Keratinocyte (primary cell): ENCODE data around the gene MRPS21. TPM values are rescaled to one million over a fixed set of nuclear protein-coding genes. Genes with fewer than 3 reads are reported as not detected.
"Not testable (repeated sequence)": the region's sequence is repeated elsewhere in the genome, so short reads cannot be mapped to it uniquely, and the experiment has no call there.

ENCODE experiments used
- DNase-seq: peaks from one replicate; pipeline ENCODE4 v3.0.0-alpha.2; 2011; ENCODE audit warnings: low read depth, missing footprints, low spot score
- FAIRE-seq: peaks from 2 replicates; lab custom pipeline; 2011; peaks lifted over from hg19 to GRCh38; lab: Jason Lieb, UNC
- H2AFZ ChIP-seq: 2 replicates; pipeline ENCODE4 v1.6.0; 2012; ENCODE audit warnings: low read length, control low read depth, inconsistent platforms; ENCODE audit not compliant: control insufficient read depth
- H3K27ac ChIP-seq: 2 replicates; pipeline ENCODE4 v1.5.1; 2011; ENCODE audit warnings: low read length; ENCODE audit not compliant: control insufficient read depth, insufficient read depth
- H3K27me3 ChIP-seq: 3 replicates; pipeline ENCODE4 v1.6.0; 2011; ENCODE audit warnings: low read length; ENCODE audit not compliant: control insufficient read depth, insufficient read depth; ENCODE audit errors: extremely low read depth
- H3K36me3 ChIP-seq, 2 experiments: 2 replicates in 1 of 2; 3 replicates in 1 of 2; pipeline ENCODE4 v1.5.1; 2011; ENCODE audit warnings: low read length in 2 of 2, mild to moderate bottlenecking in 1 of 2; ENCODE audit not compliant: control insufficient read depth in 2 of 2, insufficient read depth in 2 of 2; ENCODE audit errors: extremely low read depth in 1 of 2
- H3K4me1 ChIP-seq: 3 replicates; pipeline ENCODE4 v1.5.1; 2011; ENCODE audit warnings: low read length; ENCODE audit not compliant: control insufficient read depth, insufficient read depth; ENCODE audit errors: extremely low read depth
- H3K4me2 ChIP-seq: 3 replicates; pipeline ENCODE4 v1.6.0; 2011; ENCODE audit warnings: low read depth, low read length; ENCODE audit not compliant: control insufficient read depth, insufficient read depth; ENCODE audit errors: extremely low read depth
- H3K4me3 ChIP-seq, 3 experiments: fragments of 200-600 bp in 1 of 3; sonication (generic) in 1 of 3; 2 replicates in 2 of 3; 3 replicates in 1 of 3; pipeline ENCODE4 v1.5.1; 2011 to 2016; ENCODE audit warnings: low read length in 3 of 3, mild to moderate bottlenecking in 3 of 3, control low read depth in 2 of 3, inconsistent platforms in 1 of 3, low read depth in 1 of 3, mixed read lengths in 1 of 3, mixed run types in 1 of 3, moderate library complexity in 1 of 3; ENCODE audit not compliant: control insufficient read depth in 2 of 3, insufficient read depth in 2 of 3; ENCODE audit errors: extremely low read depth in 1 of 3
- H3K79me2 ChIP-seq: 2 replicates; pipeline ENCODE4 v1.6.0; 2012; ENCODE audit warnings: low read length; ENCODE audit not compliant: control insufficient read depth, insufficient read depth
- H3K9ac ChIP-seq: 3 replicates; pipeline ENCODE4 v1.6.0; 2011; ENCODE audit warnings: low read length; ENCODE audit not compliant: control insufficient read depth, insufficient read depth; ENCODE audit errors: extremely low read depth
- H3K9me1 ChIP-seq: 3 replicates; pipeline ENCODE4 v1.6.0; 2011; ENCODE audit warnings: low read length; ENCODE audit not compliant: control insufficient read depth, insufficient read depth; ENCODE audit errors: extremely low read depth
- H3K9me3 ChIP-seq: 2 replicates; pipeline ENCODE4 v1.5.1; 2012; ENCODE audit warnings: low read depth, low read length; ENCODE audit not compliant: control insufficient read depth
- H4K20me1 ChIP-seq: 3 replicates; pipeline ENCODE4 v1.6.0; 2011; ENCODE audit warnings: low read length; ENCODE audit not compliant: control insufficient read depth, insufficient read depth; ENCODE audit errors: extremely low read depth
- CTCF ChIP-seq, 3 experiments: IDR thresholded peaks in 1 of 3; conservative IDR thresholded peaks in 1 of 3; optimal IDR thresholded peaks in 1 of 3; 2 replicates in 2 of 3; 3 replicates in 1 of 3; pipeline versions ENCODE3 to v1.5.1; 2011; ENCODE audit warnings: low read length in 3 of 3, mild to moderate bottlenecking in 3 of 3, moderate library complexity in 2 of 3, control low read depth in 1 of 3, inconsistent platforms in 1 of 3; ENCODE audit not compliant: insufficient read depth in 2 of 3; ENCODE audit errors: extremely low read depth in 1 of 3
- EZH2 ChIP-seq: IDR thresholded peaks from one replicate; pipeline ENCODE4 v1.6.1; 2012; ENCODE audit warnings: inconsistent platforms, mild to moderate bottlenecking, low read length, moderate library complexity
- dilution Hi-C: fragments of 300-500 bp; cut with MboI; formaldehyde crosslinking; loops from one replicate; pipeline ENCODE4 v1.7.0; 2020; ENCODE audit warnings: low sequenced_read_pairs; ENCODE audit not compliant: extremely low pct_ligation_motif_present
- polyA plus RNA-seq, 5 experiments: library from polyadenylated mRNA; depleted of rRNA in 3 of 5; stranded (reverse) in 3 of 5; stranded (forward) in 1 of 5; unstranded in 1 of 5; fragments of >200 nt; gene quantifications; 1 replicate in 1 of 5; 2 replicates in 3 of 5; 3 replicates in 1 of 5; pipeline versions ENCODE4 v1.2.1 to v1.2.3, GENCODE V29; 2011 to 2012; ENCODE audit warnings: missing spikeins in 2 of 5, low read depth in 1 of 5, low replicate concordance in 1 of 5

The MRPS21 gene
- polyA plus RNA-seq, 1 donor (not counting 4 experiments of a cell fraction or from before 2014, with no cell fraction given), result 159 TPM

GRCh38 chr1:150302902-150303301, 9.2 kb downstream of the MRPS21 start:
- no peak overlapping the region for H2AFZ ChIP-seq
- H3K9me3 ChIP-seq, result no peaks in the 10 kb centered on the region
- no peak overlapping the region for H3K4me2 ChIP-seq
- dilution Hi-C loops, result no loop called here
- TF ChIP-seq EZH2 (no peak), CTCF (optimal IDR thresholded peaks at IDR 0.05 in 1 of 3, IDR thresholded peaks at IDR 0.05 in 1 of 3, conservative IDR thresholded peaks at IDR 0.05 in 1 of 3; ENCODE audit: extremely low read depth in 1 of 3, insufficient read depth in 2 of 3, low read length in 3 of 3) (no peak)
- FAIRE-seq, result no peak
- no peak for DNase-seq
- no peaks in the 10 kb centered on the region for H3K9me1 ChIP-seq
- H3K27ac ChIP-seq, result no peak overlapping the region
- no peaks in the 10 kb centered on the region for H3K4me1 ChIP-seq
- no peaks in the 10 kb centered on the region for H4K20me1 ChIP-seq
- peaks cover 11% of the 10 kb centered on the region for H3K79me2 ChIP-seq
- H3K27me3 ChIP-seq, result no peaks in the 10 kb centered on the region
- peaks cover 9 to 11% of the 10 kb centered on the region in 2 experiments for H3K36me3 ChIP-seq
- no peak overlapping the region for H3K4me3 ChIP-seq
- no peak overlapping the region for H3K9ac ChIP-seq

- H3K79me2 ChIP-seq, H3K4me3 ChIP-seq, H3K4me2 ChIP-seq, H3K27ac ChIP-seq, DNase-seq, H3K9me3 ChIP-seq, H4K20me1 ChIP-seq, H3K9me1 ChIP-seq, FAIRE-seq, H3K36me3 ChIP-seq, H2AFZ ChIP-seq, H3K9ac ChIP-seq, H3K27me3 ChIP-seq, dilution Hi-C loops, H3K4me1 ChIP-seq: not testable (repeated sequence)
Measured at GRCh38 chr1:150308585-150308984, 14.9 kb downstream of the MRPS21 start.
